ENCODE results near the gene POLR2L.
A peak's percentile ranks its signal among the peaks of the same experiment; 100 is the strongest.

Gene POLR2L

DNA sequence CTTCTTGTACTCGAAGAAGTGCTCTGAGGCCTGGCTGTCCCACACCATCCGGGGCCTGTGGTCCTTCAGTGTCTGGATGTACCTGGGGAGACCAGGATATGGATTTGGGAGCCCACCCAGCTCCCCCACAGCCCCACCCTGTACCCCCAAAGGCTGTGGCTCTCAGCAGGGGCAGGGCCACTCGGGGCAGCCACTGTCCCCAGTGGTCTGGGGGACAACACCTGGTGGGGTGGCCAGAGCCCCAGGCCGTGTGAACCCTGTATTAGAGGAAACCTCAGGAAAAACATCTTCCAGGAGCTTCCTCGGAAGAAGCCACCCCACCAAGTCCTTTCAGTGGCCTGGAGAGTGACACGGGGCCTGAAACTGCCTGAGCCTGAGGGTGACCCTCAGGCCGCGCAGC lies 28.1 kb upstream of the POLR2L start:
- intact Hi-C loops (cut with DNase I), result no loop called here
- no peak for DNase-seq

DNA sequence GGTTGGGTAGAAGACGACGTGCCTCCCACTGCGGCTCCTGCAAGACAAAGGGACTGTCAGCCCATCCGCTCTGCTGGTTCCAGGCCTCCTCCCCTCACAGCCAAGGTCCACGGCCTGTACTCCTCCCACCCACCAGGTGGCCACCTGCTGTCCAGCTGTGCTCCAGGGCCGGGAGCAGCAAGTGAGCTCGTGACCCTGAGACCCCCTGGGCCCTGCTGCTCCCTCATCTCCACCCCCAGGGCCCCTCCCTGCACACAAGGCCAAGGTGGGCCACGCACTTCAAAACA lies 27.7 kb upstream of the POLR2L start:
- DNase-seq, result no peak
- intact Hi-C loops (cut with DNase I), result no loop called here

DNA sequence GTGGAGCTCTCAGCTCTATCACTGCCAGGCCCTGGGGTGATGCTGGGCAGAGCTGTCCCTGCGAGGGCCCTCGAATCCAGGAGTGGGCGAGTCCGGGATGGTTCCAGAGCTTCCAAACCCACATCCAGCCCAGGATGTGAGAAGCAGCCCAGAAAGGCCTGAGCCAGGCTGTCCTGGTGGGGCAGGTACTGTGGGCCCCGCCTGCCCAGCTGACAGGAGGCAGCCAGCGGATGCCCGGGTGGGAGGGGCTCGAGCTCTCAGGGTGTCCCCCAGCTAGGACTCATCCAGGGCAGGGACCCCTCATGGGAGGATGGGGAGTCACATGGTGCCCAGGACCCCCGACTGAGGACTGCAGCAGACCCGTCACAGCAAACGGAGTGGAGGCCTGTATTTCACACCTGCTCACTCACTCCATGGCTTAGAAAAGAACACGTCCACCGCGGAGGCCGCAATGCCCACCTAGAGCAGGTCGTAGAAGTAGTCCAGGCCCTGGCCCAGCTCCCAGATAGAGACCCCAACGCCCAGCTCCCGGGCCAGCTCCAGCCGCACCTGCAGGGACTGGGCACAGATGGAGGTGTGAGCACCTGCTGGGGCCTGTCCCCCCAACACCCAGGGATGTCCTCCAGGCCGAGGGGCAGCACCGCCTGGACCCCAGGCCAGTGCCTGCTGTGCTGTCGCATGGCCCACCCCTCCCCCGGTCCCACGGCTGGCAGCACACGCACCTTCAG lies 27.2 kb upstream of the POLR2L start:
- DNase-seq, result no peak
- intact Hi-C loops (cut with DNase I), result no loop called here

DNA sequence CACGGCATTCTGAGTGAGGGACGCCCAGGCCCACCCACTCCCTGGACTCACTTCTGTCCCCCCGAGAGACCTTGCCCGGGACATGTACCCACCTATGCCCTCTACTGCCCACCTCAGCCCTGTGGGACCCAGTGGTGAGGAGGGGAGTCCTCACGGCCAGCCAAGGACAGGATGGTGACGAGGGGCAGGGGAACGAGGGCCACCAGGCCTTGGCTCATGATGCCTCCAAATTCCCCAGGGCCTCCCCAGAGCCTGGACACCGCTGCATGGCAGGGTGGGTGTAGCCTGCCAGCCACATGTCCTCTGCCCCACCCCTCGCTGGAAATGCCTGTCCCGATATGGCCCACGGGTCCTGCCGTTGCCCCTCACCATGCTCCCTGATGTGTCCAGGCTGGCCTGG lies 26.5 kb upstream of the POLR2L start:
- no peak for DNase-seq
- intact Hi-C loops (cut with DNase I), result no loop called here

DNA sequence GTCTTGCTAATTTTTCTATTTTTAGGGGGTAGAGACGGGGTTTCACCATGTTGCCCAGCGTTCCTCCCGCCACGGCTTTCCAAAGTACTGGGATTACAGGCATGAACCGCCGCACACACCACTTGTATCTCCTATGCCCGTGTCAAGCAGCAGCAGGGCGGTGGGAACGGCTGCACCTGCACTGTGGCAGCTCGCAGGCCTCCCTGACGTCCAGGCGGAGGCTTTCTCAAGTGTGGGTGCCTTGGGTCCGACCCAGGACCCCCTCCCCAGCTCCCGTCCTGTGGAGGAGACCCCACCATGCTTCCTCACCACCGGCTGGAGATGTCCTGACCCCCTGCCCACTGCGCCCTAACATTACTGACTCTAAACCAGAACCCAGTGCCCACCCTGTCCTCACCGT lies 26.1 kb upstream of the POLR2L start:
- no peak for DNase-seq
- intact Hi-C loops (cut with DNase I), result no loop called here

DNA sequence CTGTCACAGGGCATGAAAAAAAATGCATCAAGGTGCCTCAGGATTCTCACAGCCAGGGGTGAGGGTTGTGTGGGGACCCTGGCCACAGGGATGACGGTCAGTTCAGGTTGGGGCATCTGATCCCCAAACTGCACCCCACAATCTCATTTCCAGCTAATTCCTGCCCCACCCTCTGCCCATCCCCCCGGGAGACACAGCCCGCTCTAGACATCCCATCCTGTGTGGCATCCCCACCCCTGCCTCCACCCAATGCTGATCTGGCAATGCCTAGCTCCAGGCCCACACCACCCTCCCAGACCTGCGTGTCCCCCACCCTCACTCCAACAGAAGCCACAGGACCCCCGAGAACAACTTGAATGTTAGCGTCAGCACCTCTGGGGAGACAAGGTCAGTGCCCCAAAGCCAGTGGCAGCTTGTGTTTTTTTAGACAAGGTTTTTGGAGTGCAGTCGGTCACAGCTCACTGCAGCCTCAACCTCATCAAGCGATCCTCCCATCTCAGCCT lies 25.6 kb upstream of the POLR2L start:
- intact Hi-C loops (cut with DNase I), result no loop called here
- no peak for DNase-seq

DNA sequence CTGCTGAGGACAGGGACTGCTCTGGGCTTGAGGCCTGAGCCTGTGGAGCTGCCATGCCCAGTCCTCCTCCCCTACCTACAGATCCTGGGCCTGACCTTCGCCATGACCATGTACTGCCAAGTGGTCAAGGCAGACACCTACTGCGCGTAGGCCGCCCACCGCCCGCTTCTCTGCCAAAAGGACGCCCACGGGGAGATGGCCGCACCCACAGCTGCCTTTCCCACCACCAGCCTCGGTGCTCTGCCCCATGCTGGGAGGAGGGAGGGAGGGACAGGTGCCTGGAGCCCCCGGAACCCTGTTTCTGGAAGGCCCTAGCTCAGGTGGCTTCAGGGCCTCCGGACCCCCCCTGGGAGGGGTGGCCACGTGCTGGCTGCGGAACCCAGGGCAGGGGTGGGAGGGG lies 24.2 kb upstream of the POLR2L start:
- no peak for DNase-seq
- intact Hi-C loops (cut with DNase I), result no loop called here

DNA sequence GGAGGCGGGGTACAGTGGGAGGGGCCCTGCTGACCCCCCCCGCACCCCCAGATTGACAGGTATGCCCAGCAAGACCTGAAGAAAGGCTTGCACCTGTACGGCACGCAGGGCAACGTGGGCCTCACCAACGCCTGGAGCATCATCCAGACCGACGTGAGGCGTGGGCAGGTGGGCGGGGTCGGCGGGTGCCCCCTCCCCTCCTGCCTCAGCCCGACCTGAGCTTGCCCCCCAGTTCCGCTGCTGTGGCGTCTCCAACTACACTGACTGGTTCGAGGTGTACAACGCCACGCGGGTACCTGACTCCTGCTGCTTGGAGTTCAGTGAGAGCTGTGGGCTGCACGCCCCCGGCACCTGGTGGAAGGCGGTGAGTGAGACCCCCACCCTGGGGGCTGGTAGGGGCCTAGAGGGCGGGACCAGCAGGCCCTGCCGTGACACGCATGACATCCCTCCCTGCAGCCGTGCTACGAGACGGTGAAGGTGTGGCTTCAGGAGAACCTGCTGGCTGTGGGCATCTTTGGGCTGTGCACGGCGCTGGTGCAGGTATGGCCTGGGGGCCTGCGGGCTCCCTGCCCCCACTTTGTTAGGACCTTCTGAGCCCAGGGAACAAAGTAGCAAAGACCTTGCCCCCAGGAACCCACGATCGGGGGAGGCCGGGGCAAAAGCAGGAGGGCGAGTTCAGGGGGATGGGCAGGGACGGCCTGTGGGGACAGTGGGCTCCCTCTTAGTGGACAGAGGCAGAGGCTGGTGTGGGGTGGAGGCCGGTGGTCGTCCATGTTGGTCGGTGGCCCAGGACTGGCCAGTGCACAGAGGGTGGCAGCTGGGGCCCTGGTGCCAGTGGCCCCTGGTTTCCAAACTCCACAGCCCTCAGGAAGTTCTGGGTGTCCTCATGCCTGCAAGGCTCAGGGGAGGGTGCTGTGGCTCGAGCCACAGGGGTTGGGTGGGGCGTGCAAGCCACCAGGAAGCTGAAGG lies 23.4 kb upstream of the POLR2L start:
- intact Hi-C loops (cut with DNase I), result no loop called here
- DNase-seq, result no peak

DNA sequence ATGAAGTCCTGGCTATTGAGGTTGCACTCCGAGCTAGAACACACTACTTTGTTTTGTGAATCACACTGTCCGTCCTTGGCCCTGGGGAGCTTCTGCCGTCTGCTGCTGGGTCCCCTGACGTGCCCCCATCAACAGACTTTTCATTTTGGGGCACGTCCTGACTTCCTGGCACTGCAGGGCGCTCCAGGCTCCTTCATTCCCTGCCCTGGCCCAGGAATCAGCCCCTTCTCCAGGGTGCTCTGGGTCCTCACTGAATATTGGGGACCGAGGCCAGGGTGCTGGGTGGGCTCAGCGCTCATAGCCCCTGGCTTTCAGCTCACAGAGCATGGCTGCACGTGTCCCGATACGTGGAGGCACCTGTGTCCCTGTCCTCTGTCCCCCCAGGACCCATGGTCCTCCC lies 22.6 kb upstream of the POLR2L start:
- DNase-seq, result no peak
- intact Hi-C loops (cut with DNase I), result no loop called here

DNA sequence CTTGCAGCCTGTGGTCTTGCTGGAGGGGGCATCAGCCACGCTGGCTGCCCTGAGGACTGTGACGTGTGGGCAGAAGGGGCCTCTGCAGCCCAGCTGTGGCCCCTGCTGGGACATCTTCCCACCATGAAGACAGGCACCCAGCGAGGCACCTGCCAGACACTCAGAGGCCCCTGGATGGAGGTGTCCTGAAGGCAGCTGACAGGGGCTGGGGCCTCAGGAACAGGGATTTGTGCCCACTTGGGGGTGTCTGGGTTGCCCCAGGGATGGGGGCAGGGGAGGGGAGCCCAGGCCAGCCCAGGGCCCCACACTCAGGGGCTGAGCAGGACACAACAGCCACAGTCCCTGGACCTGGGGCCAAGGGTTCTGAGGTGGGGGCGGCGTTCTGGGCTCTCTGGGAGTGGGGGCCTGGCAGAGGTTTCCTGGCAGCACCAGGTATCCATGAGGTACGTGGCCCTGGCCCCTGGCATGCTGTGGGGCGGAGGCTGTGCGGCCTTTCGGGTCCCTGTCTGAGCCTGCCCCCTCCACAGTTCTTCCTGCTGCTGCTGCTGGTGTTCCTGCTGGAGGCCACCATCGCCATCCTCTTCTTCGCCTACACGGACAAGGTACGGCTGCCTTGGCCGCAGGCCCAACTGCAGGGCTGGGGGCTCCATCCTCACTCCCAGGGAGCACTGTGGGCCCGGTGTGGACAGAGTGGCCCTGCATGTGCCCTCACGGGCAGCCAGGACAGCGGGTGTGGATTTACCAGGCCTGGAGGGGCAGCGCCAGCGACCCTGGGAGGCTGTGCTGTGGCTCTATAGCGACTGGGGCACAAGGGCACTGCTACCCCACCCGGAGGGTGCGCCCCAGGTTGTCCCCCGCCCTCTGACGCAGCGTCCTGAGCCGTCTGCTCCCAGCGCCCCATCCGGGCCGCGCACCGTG lies 21.8 kb upstream of the POLR2L start:
- no peak for DNase-seq
- intact Hi-C loops (cut with DNase I), result no loop called here

DNA sequence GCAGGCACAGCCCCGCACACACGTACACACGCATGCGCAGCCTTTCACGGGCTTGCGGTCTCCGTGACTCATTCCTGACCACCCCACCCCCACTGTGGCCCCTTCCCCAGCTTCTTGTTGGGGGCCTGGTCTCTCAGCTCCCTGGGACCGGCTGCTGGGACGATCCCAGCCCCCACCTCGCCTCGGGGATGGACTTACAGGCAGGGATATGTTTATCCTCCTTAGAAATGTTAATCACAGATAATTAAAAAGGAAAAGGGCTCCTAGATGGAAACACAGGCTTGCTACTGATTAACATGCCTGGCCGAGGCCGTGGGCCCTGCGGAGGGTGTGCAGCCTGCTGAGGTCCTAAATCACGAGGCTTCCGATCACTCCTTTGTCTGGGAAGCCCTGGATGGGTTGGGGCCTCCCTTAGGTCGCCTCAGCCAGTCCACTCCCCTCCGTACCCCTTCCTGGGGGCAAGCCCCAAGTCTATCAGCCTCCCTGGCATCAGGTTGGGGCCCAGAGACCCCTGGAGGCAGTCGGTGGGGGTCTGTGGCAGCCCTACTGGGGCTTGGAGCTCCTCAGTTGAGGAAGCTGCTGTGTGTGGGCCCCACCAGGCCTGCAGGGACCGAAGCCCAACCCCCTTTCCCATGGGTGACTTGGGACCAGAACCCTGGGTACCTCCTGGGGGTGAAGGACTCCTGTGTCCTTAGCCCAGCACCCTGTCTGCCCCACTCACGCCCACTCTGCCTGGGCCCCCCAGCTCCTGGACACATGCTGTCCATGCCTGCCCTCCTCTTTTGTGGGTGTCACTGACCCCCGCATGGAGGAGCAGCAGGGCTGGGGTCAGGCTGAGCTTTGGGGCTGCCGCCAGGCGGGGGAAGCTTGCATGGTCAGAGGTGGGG lies 20.9 kb upstream of the POLR2L start:
- no peak for DNase-seq

DNA sequence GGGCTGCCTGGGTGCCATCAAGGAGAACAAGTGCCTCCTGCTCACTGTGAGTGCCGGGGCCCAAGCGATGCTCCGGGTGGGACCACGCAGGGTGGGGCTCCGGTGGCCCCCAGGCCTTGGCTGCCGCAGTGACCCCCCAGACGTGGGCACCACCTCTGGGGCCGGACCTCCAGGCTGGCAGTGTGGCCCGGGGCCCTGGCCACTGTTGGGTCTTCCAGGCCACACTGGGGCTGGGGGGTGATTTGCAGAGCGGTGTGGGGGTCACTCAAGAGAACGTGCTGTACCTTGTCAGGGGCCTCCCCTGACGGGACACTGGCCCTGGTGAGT lies 20.3 kb upstream of the POLR2L start:
- intact Hi-C loops (cut with DNase I), result no loop called here
- no peak for DNase-seq

More for the DNA sequence above, 20.9 kb upstream of the POLR2L start:
- intact Hi-C loops (cut with DNase I), result no loop called here

DNA sequence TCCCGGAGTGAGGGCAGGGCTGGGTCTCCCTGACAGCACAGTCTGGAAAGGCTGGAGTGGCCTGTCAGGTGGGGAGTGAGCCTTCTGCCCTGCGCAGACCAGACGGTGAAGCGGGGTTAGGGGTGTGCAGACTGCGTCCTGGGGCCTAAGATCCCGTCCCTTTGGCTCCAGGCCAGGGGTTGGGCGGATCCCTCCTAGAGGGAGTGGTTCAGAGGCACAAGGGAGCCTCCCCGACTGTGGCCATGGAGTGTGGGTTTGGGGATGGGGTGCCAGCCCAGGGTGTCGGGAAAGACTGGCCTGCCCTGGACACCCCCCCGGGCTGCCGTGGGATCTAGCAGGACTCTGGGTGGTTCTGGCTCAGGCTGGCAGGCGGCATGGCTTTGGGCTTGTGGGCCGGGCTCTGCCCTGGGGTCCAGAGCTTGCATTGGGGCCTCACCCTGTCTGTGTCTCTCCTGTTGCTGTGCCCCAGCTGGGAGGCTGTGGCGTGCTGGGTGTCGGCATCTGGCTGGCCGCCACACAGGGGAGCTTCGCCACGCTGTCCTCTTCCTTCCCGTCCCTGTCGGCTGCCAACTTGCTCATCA lies 19.8 kb upstream of the POLR2L start:
- DNase-seq, result no peak
- intact Hi-C loops (cut with DNase I), result no loop called here

DNA sequence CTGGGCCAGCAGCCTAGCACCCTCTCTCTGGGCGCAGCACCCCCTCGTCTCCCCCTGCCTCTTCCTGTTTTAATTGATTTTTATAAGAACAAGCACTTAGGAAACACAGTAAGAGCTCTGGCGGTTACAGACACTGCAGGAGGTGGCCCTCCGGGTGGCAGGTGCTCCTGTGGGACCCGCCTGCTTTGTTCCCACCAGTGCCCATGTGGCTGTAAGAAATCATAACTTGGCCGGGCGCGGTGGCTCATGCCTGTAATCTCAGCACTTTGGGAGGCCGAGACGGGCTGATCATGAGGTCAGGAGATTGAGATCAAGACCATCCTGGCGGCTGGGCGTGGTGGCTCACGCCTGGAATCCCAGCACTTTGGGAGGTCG lies 18.8 kb upstream of the POLR2L start:
- DNase-seq, result no peak
- intact Hi-C loops (cut with DNase I), result no loop called here

DNA sequence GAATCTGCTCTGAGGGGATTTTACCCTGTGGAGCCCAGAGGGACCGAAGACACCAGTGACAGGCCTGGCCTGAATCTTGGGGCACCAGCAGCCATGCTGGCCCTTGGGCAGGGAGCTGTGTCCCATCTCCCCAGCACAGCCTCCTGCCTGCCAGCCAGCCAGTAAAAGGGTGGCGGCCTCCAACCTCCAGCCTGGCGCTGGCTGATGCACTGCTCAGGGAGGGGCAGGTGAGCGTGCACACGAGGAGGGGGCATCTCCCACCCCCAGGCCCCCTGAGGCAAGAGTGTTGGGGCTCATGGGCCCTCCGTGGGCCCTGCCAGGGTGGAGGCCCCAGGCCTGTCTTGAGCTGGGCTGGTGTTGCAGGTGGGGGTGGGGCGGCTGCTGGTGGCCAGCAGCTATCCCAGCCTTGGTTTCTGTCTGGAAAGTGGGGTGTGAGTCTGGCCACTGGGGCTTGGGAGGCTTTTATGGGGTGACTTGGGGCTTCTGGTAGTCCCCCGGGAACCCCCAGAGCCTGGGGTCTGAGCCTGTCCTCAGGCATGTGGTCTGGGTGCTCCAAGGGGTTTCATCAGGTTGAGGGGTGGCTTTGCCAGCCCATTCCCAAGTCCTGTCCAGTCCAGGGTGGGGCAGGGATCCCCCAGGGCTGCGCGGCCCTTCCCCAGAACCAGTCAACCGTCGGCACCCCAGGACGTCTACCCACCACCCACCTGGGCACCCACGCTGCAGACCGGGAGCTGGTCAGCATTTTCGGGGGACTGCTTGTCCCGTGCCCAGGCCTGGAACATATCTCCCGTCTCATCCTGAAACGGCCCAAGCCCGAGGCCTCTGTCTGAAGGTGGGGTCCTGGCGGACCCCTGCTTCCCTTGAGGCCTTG lies 18.1 kb upstream of the POLR2L start:
- no peak for DNase-seq
- intact Hi-C loops (cut with DNase I), result no loop called here

DNA sequence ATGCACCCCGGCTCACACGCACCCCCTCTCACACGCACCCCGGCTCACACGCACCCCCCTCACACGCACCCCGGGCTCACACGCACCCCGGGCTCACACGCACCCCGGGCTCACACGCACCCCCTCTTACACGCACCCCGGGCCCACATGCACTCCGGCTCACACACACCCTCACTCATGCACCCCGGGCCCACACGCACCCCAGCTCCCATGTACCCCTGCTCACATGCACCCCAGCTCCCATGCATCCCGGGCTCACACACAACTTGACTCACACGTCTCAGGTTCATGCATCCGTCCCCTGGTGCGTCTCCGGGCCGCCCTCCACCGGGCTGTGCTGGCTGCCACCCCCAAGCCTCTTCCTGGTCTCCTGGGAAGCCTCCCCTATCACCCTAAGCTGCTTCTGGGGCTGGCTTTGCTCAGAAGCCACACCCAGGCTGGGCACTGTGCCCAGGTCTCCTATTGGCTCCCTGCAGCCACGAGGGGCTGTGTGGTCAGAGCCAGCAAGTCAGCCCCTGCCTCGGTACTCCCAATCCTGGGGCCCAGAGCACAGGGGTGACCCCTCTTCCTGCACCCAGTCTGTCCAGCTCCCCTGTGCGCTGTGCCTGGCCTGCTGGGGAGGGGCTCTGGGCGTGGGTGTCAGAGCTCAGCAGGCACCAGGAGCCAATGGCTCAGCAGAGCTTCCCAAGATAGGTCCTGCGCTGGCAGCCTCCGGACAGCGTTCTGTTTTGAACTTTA lies 17.2 kb upstream of the POLR2L start:
- peak in 40 of 42 donors; percentile 33 to 89 (median 65) for DNase-seq
- intact Hi-C loops (cut with DNase I), result loop anchor here (10.0 kb wide), 1 partner anchor 195 kb away; no protein-coding TSS in a partner anchor

Data from head of caudate nucleus (tissue), 42 donors.